GM13976 (cell line): Measurements from ENCODE around the gene OR2H2.
A peak's percentile ranks its signal among the peaks of the same experiment; 100 is the strongest.

ENCODE experiments used
- DNase-seq: peaks from one replicate; pipeline ENCODE4 v3.0.0; 2012; ENCODE audit warnings: low spot score
- CTCF ChIP-seq: IDR thresholded peaks from 2 replicates; pipeline ENCODE4 v1.5.1; 2012; ENCODE audit warnings: borderline replicate concordance, mild to moderate bottlenecking; ENCODE audit not compliant: insufficient read depth; ENCODE audit errors: extremely low read depth, missing control alignments, control extremely low read depth
- in situ Hi-C: fragments of 300-500 bp; cut with MboI; formaldehyde crosslinking; loops from one replicate; pipeline ENCODE4 v1.12.0; 2022; ENCODE audit warnings: low sequenced_read_pairs, mixed read lengths, inconsistent platforms; ENCODE audit not compliant: unreplicated experiment

Gene OR2H2

GRCh38 chr6:29631860-29632731 is 47.2 kb downstream of the OR2H2 start:
- DNase-seq = peak; percentile 70
- no peak for TF ChIP-seq CTCF
- in situ Hi-C loops = no loop called here

DNA sequence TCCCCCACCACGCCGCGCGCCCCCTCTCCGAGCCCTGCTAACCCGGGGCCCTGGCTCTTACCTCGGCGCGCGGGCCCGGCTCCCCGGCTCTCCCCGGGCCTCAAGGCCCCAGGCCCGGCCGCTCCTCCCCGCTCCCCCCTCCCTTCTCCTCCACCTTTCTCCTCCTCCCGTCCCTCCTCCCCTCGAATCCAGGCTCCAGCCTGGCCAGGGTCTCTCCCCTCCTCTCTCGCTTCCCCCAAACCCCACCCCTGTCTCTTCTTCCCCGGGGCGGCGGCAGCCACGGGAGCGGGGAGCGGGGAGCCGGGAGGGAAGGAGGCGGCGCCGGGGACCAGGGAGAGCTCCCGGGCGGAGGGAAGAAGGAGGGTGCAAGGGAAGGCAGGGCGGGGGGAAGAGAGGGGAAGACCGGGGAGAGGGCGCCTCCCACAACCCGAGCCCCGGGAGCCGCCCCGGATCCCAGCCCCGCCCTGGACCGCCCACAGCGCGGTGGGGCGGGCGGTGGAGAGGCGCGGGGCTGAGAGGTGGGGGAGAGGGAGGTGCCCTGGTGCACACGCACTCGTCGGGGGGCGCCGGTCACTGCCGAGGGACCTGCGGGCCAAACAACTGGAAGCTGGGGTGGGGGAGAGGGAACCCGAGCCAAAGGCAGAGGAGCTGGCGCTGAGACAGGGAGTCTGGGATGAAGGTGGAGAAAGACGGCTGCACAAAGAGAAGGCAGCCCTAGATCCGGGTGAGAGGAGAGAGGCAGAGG is 48.0 kb downstream of the OR2H2 start, which contains the start of gene GABBR1:
Gene GABBR1, minus strand, starts transcription at position 395 of the 745 bp plus-strand sequence. CDS start 798 bp downstream, outside the sequence.
- in situ Hi-C loops = no loop called here

GRCh38 chr6:29633534-29633905 is 48.6 kb downstream of the OR2H2 start:
- no peak for DNase-seq
- TF ChIP-seq CTCF = no peak
- in situ Hi-C loops = no loop called here

More for the DNA sequence above, 48.0 kb downstream of the OR2H2 start, which contains the start of gene GABBR1:
- peak; percentile 96 for DNase-seq
- no peak for TF ChIP-seq CTCF

GRCh38 chr6:29637247-29637646 is 52.3 kb downstream of the OR2H2 start:
- in situ Hi-C loops = no loop called here
- DNase-seq = no peak
- TF ChIP-seq CTCF = no peak
